HepG2 (cell line): Measurements from ENCODE around the gene SAMD8. TPM values are rescaled to one million over a fixed set of nuclear protein-coding genes. Genes with fewer than 3 reads are reported as not detected.
A peak's percentile ranks its signal among the peaks of the same experiment; 100 is the strongest.

Source experiments
- ELF3 ChIP-seq: IDR thresholded peaks from 2 replicates; pipeline ENCODE4 v1.6.1; 2016; ENCODE audit warnings: missing genetic modification reagents, missing compliant biosample characterization
- KMT2A ChIP-seq: sonication (generic); formaldehyde crosslinking; IDR thresholded peaks from 2 replicates; pipeline ENCODE4 v1.4.0; 2020; ENCODE audit warnings: missing genetic modification reagents
- NR2F6 ChIP-seq, 2 experiments: IDR thresholded peaks; 2 replicates each; pipeline ENCODE4 v1.6.1; 2016; ENCODE audit warnings: antibody characterized with exemption in 1 of 2, mild to moderate bottlenecking in 1 of 2
- PRPF4 ChIP-seq: fragments of 200-400 bp; formaldehyde crosslinking; IDR thresholded peaks from 2 replicates; pipeline ENCODE4 v1.6.1; 2016; ENCODE audit warnings: low read length, low read depth; ENCODE audit not compliant: poor library complexity, severe bottlenecking
- RELA ChIP-seq: sonication (generic); formaldehyde crosslinking; IDR thresholded peaks from 2 replicates; pipeline ENCODE4 v1.4.0; 2020; ENCODE audit warnings: missing genetic modification reagents
- SAFB2 ChIP-seq: sonication (generic); formaldehyde crosslinking; IDR thresholded peaks from 2 replicates; pipeline ENCODE4 v1.5.1; 2020; ENCODE audit warnings: missing genetic modification reagents, low read depth, mild to moderate bottlenecking, borderline replicate concordance
- SKI ChIP-seq: fragments of 450-650 bp; IDR thresholded peaks from one replicate; pipeline ENCODE4 v1.6.1; 2018; ENCODE audit warnings: mild to moderate bottlenecking; ENCODE audit not compliant: partially characterized antibody
- SP2 ChIP-seq: sonication (generic); formaldehyde crosslinking; IDR thresholded peaks from 2 replicates; pipeline ENCODE4 v1.5.1; 2020; ENCODE audit warnings: mild to moderate bottlenecking, missing genetic modification reagents
- XBP1 ChIP-seq: sonication (generic); formaldehyde crosslinking; IDR thresholded peaks from 2 replicates; pipeline ENCODE4 v1.5.0; 2020; ENCODE audit warnings: missing genetic modification reagents
- ZBTB20 ChIP-seq: sonication (generic); formaldehyde crosslinking; IDR thresholded peaks from 2 replicates; pipeline ENCODE4 v1.8.1; 2023; ENCODE audit warnings: missing genetic modification reagents, low read depth, mild to moderate bottlenecking, borderline replicate concordance
- ZFP41 ChIP-seq: sonication (generic); formaldehyde crosslinking; IDR thresholded peaks from 2 replicates; pipeline ENCODE4 v1.4.0; 2020; ENCODE audit warnings: mild to moderate bottlenecking, missing genetic modification reagents, borderline replicate concordance
- ZIK1 ChIP-seq: sonication (generic); formaldehyde crosslinking; IDR thresholded peaks from 2 replicates; pipeline ENCODE4 v1.5.0; 2020; ENCODE audit warnings: mild to moderate bottlenecking, low read depth, missing genetic modification reagents, borderline replicate concordance
- ZKSCAN1 ChIP-seq: fragments of 150-350 bp; IDR thresholded peaks from 2 replicates; pipeline ENCODE4 v1.6.1; 2014; ENCODE audit warnings: low read length
- ZNF136 ChIP-seq: sonication (generic); formaldehyde crosslinking; IDR thresholded peaks from 2 replicates; pipeline ENCODE4 v1.8.1; 2022; ENCODE audit warnings: low read depth, mild to moderate bottlenecking, moderate library complexity, missing genetic modification reagents
- ZNF34 ChIP-seq: sonication (generic); formaldehyde crosslinking; IDR thresholded peaks from 2 replicates; pipeline ENCODE4 v1.4.0; 2020; ENCODE audit warnings: mild to moderate bottlenecking, missing genetic modification reagents, borderline replicate concordance
- ZNF451 ChIP-seq: sonication (generic); formaldehyde crosslinking; IDR thresholded peaks from 2 replicates; pipeline ENCODE4 v1.5.0; 2020; ENCODE audit warnings: mild to moderate bottlenecking, missing genetic modification reagents
- ZNF501 ChIP-seq: sonication (generic); formaldehyde crosslinking; IDR thresholded peaks from 2 replicates; pipeline ENCODE4 v1.5.1; 2020; ENCODE audit warnings: mild to moderate bottlenecking, moderate library complexity, missing genetic modification reagents
- ZNF547 ChIP-seq: sonication (generic); formaldehyde crosslinking; IDR thresholded peaks from 2 replicates; pipeline ENCODE4 v1.5.1; 2020; ENCODE audit warnings: mild to moderate bottlenecking, missing genetic modification reagents
- ZNF563 ChIP-seq: sonication (generic); formaldehyde crosslinking; IDR thresholded peaks from 2 replicates; pipeline ENCODE4 v1.8.0; 2022; ENCODE audit warnings: mild to moderate bottlenecking, moderate library complexity, missing genetic modification reagents
- ZNF589 ChIP-seq: sonication (generic); formaldehyde crosslinking; conservative IDR thresholded peaks from 2 replicates; pipeline ENCODE4 v1.8.0; 2022; ENCODE audit warnings: mild to moderate bottlenecking, moderate library complexity, missing genetic modification reagents
- ZNF629 ChIP-seq: sonication (generic); formaldehyde crosslinking; conservative IDR thresholded peaks from 2 replicates; pipeline ENCODE4 v1.5.0; 2020; ENCODE audit warnings: missing genetic modification reagents
- ZNF766 ChIP-seq: sonication (generic); formaldehyde crosslinking; IDR thresholded peaks from 2 replicates; pipeline ENCODE4 v1.5.0; 2020; ENCODE audit warnings: missing genetic modification reagents, borderline replicate concordance
- ZNF790 ChIP-seq: sonication (generic); formaldehyde crosslinking; IDR thresholded peaks from 2 replicates; pipeline ENCODE4 v1.8.0; 2022; ENCODE audit warnings: missing genetic modification reagents, mild to moderate bottlenecking, borderline replicate concordance
- polyA plus RNA-seq, 8 experiments: library from polyadenylated mRNA; depleted of rRNA in 3 of 8; stranded (reverse) in 7 of 8; unstranded in 1 of 8; fragments of >200 nt; fragmentation: Illumina TruSeq in 4 of 8; extraction: Trizol in 4 of 8; gene quantifications; 2 replicates each; pipeline versions ENCODE4 v1.2.1 to v1.2.3, GENCODE V29; 2011 to 2016; ENCODE audit warnings: low read depth in 4 of 8, missing spikeins in 1 of 8, mixed read lengths in 1 of 8; ENCODE audit not compliant: insufficient read depth in 1 of 8
- total RNA-seq, 5 experiments: library from RNA; depleted of rRNA; stranded (reverse); fragments of >200 nt; fragmentation: Illumina TruSeq; extraction: Trizol; gene quantifications; 2 replicates each; pipeline ENCODE4 v1.2.3, GENCODE V29; 2016; ENCODE audit warnings: low read depth in 1 of 5
- TF ChIP-seq, protein P1 (sequence below): sonication (generic); IDR thresholded peaks from 2 replicates; pipeline ENCODE4 v1.6.1; 2016; ENCODE audit warnings: low read depth, borderline replicate concordance
- TF ChIP-seq, protein P2 (sequence below): sonication (generic); formaldehyde crosslinking; IDR thresholded peaks from 2 replicates; pipeline ENCODE4 v1.4.0; 2020; ENCODE audit warnings: missing genetic modification reagents
- TF ChIP-seq, protein P3 (sequence below): sonication (generic); formaldehyde crosslinking; IDR thresholded peaks from 2 replicates; pipeline ENCODE4 v1.8.1; 2023; ENCODE audit warnings: mild to moderate bottlenecking, missing genetic modification reagents, borderline replicate concordance

SAMD8 gene
- total and polyA plus RNA-seq, 2 of the 13 experiments (the other 11 are each of a cell fraction or from before 2014, with no cell fraction given) = 10.4 to 13.2 TPM

DNA sequence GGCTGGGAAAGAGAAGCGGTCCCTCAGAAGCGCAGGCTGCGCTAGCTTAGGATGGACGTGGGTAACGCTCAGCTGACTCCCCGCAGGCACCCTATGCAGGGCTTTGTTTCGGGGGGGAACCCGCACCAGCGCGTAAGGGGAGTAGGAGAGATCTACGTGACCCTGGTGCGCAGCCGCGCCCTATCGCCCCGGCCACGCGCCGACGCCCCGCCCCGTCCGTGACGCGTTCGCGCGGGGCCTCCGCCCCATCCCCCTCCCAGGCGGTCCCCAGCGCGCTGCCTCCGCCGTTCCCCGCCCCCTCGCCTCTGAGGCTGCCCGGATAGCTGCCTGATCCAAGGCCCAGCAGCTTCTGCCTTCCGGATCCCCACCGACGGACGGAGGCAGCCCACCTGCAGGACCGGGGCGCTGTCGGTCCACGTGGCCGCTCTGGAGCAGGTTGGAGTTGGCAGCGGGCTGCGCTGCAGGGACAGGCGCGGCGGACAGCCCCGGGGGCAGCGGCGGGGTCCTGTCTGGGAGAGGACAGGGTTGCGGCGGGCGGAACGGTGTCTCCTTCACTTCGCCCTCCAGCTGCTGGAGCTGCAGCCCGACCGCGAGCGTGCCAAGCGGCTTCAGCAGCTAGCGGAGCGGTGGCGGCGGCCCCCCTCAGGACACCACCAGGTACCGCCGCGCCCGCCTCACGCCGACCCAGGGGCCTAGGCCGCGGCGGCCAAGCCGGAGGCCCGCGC, 99.0 kb downstream of the SAMD8 start, which contains the start of gene VDAC2 (continued):
- TF ChIP-seq, protein P1, sequence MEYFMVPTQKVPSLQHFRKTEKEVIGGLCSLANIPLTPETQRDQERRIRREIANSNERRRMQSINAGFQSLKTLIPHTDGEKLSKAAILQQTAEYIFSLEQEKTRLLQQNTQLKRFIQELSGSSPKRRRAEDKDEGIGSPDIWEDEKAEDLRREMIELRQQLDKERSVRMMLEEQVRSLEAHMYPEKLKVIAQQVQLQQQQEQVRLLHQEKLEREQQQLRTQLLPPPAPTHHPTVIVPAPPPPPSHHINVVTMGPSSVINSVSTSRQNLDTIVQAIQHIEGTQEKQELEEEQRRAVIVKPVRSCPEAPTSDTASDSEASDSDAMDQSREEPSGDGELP = peak; percentile 14; the same call in 1 of the 2 replicates
- TF ChIP-seq ZNF34 (peak; percentile 98), ZNF629 (CRISPR knock-in tag) (0 out of 2 replicates have a peak, but pooled peaks have one; percentile 2), PRPF4 (peak; percentile 29), ZNF501 (CRISPR knock-in tag) (peak; percentile 70), ZNF563 (CRISPR knock-in tag) (no peak; the same call in none of the 2 replicates), ZIK1 (CRISPR knock-in tag) (peak; percentile 79; the same call in 1 of the 2 replicates), ZNF766 (CRISPR knock-in tag) (no peak), NR2F6 (IDR thresholded peaks at IDR 0.05) (no peak), NR2F6 (CRISPR knock-in tag; IDR thresholded peaks at IDR 0.05) (peak; percentile 56), ZNF589 (CRISPR knock-in tag) (peak; percentile 68; the same call in 1 of the 2 replicates), ELF3 (CRISPR knock-in tag) (peak; percentile 65), RELA (CRISPR knock-in tag) (peak; percentile 90; the same call in 1 of the 2 replicates), XBP1 (CRISPR knock-in tag) (no peak), SKI (peak; percentile 99), ZNF547 (no peak; the same call in 1 of the 2 replicates), SAFB2 (CRISPR knock-in tag) (peak; percentile 82; the same call in 1 of the 2 replicates), ZKSCAN1 (no peak), ZNF790 (CRISPR knock-in tag) (0 out of 2 replicates have a peak, but pooled peaks have one; percentile 69), ZNF451 (CRISPR knock-in tag) (peak; percentile 95), ZBTB20 (CRISPR knock-in tag) (peak; percentile 31; the same call in 1 of the 2 replicates), KMT2A (CRISPR knock-in tag) (peak; percentile 91), SP2 (peak; percentile 57; the same call in 1 of the 2 replicates), ZNF136 (CRISPR knock-in tag) (0 out of 2 replicates have a peak, but pooled peaks have one; percentile 55), ZFP41 (CRISPR knock-in tag) (no peak)
- TF ChIP-seq, protein P2, sequence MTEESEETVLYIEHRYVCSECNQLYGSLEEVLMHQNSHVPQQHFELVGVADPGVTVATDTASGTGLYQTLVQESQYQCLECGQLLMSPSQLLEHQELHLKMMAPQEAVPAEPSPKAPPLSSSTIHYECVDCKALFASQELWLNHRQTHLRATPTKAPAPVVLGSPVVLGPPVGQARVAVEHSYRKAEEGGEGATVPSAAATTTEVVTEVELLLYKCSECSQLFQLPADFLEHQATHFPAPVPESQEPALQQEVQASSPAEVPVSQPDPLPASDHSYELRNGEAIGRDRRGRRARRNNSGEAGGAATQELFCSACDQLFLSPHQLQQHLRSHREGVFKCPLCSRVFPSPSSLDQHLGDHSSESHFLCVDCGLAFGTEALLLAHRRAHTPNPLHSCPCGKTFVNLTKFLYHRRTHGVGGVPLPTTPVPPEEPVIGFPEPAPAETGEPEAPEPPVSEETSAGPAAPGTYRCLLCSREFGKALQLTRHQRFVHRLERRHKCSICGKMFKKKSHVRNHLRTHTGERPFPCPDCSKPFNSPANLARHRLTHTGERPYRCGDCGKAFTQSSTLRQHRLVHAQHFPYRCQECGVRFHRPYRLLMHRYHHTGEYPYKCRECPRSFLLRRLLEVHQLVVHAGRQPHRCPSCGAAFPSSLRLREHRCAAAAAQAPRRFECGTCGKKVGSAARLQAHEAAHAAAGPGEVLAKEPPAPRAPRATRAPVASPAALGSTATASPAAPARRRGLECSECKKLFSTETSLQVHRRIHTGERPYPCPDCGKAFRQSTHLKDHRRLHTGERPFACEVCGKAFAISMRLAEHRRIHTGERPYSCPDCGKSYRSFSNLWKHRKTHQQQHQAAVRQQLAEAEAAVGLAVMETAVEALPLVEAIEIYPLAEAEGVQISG (CRISPR knock-in tag) = peak; percentile 68
- TF ChIP-seq, protein P3, sequence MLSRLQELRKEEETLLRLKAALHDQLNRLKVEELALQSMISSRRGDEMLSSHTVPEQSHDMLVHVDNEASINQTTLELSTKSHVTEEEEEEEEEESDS (CRISPR knock-in tag) = 0 out of 2 replicates have a peak, but pooled peaks have one; percentile 30
